Head of caudate nucleus (tissue), 42 donors: ENCODE results near the gene TMEM170A.
"Not testable (repeated sequence)": the region's sequence is repeated elsewhere in the genome, so short reads cannot be mapped to it uniquely, and the experiment has no call there.

Source experiments
- DNase-seq, 42 donors: peaks; one replicate each; pipeline versions ENCODE4 v3.0.0 to v3.0.0-alpha.2; 2020 to 2021; ENCODE audit warnings: mixed read lengths in 7 of 42
- intact Hi-C: fragments of 100-400 bp; cut with DNase I; formaldehyde crosslinking; loops from one replicate; pipeline ENCODE4 v1.15.0; 2022

Gene TMEM170A

GRCh38 chr16:75459691-75460090, 4.8 kb downstream of the TMEM170A start:
- DNase-seq, result peak in 3 of 42 donors; percentile 7 to 16 (median 10)
- intact Hi-C loops, result loop anchor here (10.0 kb wide), 2 partner anchors 165 to 305 kb away; partner anchors contain the start of gene ADAT1

- DNase-seq, result no peak
- intact Hi-C loops, result no loop called here
Measured at GRCh38 chr16:75458439-75458838, 6.0 kb downstream of the TMEM170A start.

- intact Hi-C loops, result no loop called here
- no peak for DNase-seq
Measured at GRCh38 chr16:75458029-75458428, 6.5 kb downstream of the TMEM170A start.

- DNase-seq, result peak in 1 of 42 donors; percentile 14
- intact Hi-C loops, result no loop called here
Measured at GRCh38 chr16:75457485-75458021, 6.9 kb downstream of the TMEM170A start.

GRCh38 chr16:75456971-75457370, 7.5 kb downstream of the TMEM170A start:
- peak in 1 of 42 donors; percentile 25 for DNase-seq
- intact Hi-C loops, result no loop called here

GRCh38 chr16:75456486-75456885, 8.0 kb downstream of the TMEM170A start:
- peak in 1 of 42 donors; percentile 19 for DNase-seq

GRCh38 chr16:75455677-75456076, 8.8 kb downstream of the TMEM170A start:
- intact Hi-C loops, result no loop called here
- no peak for DNase-seq

More at GRCh38 chr16:75456486-75456885, 8.0 kb downstream of the TMEM170A start:
- intact Hi-C loops, result not testable (repeated sequence)

- intact Hi-C loops, result no loop called here
- peak in 1 of 42 donors; percentile 4 for DNase-seq
Measured at GRCh38 chr16:75452464-75453190, 11.9 kb downstream of the TMEM170A start.

GRCh38 chr16:75446416-75446815, 18.1 kb downstream of the TMEM170A start:
- intact Hi-C loops, result no loop called here
- no peak for DNase-seq

- intact Hi-C loops, result no loop called here
- no peak for DNase-seq
Measured at GRCh38 chr16:75445298-75445697, 19.2 kb downstream of the TMEM170A start.

GRCh38 chr16:75443298-75443697, 21.2 kb downstream of the TMEM170A start:
- intact Hi-C loops, result no loop called here
- DNase-seq, result no peak

- peak in 29 of 42 donors; percentile 10 to 90 (median 63) for DNase-seq
- intact Hi-C loops, result loop anchor here (10.0 kb wide), 1 partner anchor 191 kb away; the partner anchor contains the start of gene ADAT1
Measured at GRCh38 chr16:75433732-75434413, 30.6 kb downstream of the TMEM170A start.

- peak; percentile 91 to 99 (median 97) for DNase-seq
- intact Hi-C loops, result loop anchor here (10.0 kb wide), 1 partner anchor 192 kb away; the partner anchor contains the start of gene ADAT1
Measured at GRCh38 chr16:75432828-75433731, 31.4 kb downstream of the TMEM170A start, which contains the start of gene CFDP1. Gene CFDP1, minus strand, starts transcription at chr16:75433503. Its CDS starts 151 bp downstream, at chr16:75433352.

GRCh38 chr16:75429621-75430403, 34.7 kb downstream of the TMEM170A start:
- DNase-seq, result no peak
- intact Hi-C loops, result loop anchor here (10.0 kb wide), 1 partner anchor 195 kb away; the partner anchor contains the start of gene ADAT1

- DNase-seq, result peak in 1 of 42 donors; percentile 19
- intact Hi-C loops, result not testable (repeated sequence)
Measured at GRCh38 chr16:75426524-75426923, 38.0 kb downstream of the TMEM170A start.

GRCh38 chr16:75424105-75424762, 40.3 kb downstream of the TMEM170A start:
- DNase-seq, intact Hi-C loops: not testable (repeated sequence)

GRCh38 chr16:75423723-75424104, 40.8 kb downstream of the TMEM170A start:
- no peak for DNase-seq
- intact Hi-C loops, result no loop called here

GRCh38 chr16:75421820-75422126, 42.7 kb downstream of the TMEM170A start:
- intact Hi-C loops, result no loop called here

More at GRCh38 chr16:75421820-75422126, 42.7 kb downstream of the TMEM170A start:
- no peak for DNase-seq
